AG04449 (cell line): ENCODE measurements around the gene FLT1.

Experiments used
- CTCF ChIA-PET: fragments of 350-600 bp; formaldehyde crosslinking; extraction: SDS; loops from one replicate; lab custom pipeline; 2021; ENCODE audit warnings: antibody characterized with exemption; lab: Yijun Ruan, JAX
- POLR2A ChIA-PET: fragments of 400-600, 350-600 bp; formaldehyde crosslinking; extraction: SDS; loops from one replicate; lab custom pipeline; 2020; ENCODE audit warnings: antibody characterized with exemption, inconsistent platforms; lab: Yijun Ruan, JAX
- DNase-seq: peaks from one replicate; pipeline ENCODE4 v3.0.0-alpha.2; 2010; ENCODE audit warnings: low read depth, low spot score
- H3K4me3 ChIP-seq: 2 replicates; pipeline ENCODE4 v1.5.1; 2011; ENCODE audit warnings: low read depth, mild to moderate bottlenecking, control low read depth, low read length
- TF ChIP-seq, protein P1 (sequence below): IDR thresholded peaks from one replicate; pipeline ENCODE4 v1.5.1; 2011; ENCODE audit warnings: mild to moderate bottlenecking, moderate library complexity, low read length, control low read depth, inconsistent platforms; ENCODE audit not compliant: insufficient read depth; ENCODE audit errors: missing control alignments

FLT1 gene

DNA sequence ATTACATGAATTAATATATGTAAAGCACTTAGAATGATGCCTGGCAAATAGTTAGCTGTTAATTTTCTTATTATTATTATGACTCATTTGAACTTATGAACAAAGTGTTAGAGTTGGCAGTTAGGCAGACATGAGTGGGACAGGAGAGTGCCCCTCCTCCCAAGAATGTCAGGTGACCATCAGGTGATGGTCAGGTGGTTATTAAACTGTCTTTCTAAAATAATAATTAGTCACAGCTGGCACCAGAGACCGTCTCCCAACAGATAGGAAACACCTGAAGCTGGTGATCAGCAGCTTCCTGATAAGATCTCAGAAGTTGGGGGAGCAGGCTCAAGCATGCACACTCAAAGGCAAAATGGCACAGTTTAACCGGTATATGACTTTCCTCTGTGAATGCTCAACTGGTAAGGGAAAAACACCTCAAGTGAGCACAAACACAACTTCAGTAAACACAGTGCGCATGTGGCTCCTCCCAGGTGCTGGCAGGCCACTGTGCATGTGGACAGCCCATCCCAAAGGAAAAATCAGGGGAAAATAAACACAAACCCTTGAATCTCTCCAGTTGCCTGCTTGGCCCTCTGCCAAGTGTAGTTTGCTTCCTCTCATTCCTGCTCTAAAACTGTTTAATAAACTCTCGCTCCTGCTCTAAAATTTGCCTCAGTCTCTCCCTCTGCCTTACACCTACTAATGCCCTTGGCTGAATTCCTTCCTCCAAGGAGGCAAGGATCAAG is 54.0 kb downstream of the FLT1 start:
- CTCF ChIA-PET: interaction anchor here (1.2 kb wide), 1 partner anchor 10 kb away, joined by 4 read pairs; no protein-coding TSS in a partner anchor
- DNase-seq: no peak
- TF ChIP-seq, protein P1, sequence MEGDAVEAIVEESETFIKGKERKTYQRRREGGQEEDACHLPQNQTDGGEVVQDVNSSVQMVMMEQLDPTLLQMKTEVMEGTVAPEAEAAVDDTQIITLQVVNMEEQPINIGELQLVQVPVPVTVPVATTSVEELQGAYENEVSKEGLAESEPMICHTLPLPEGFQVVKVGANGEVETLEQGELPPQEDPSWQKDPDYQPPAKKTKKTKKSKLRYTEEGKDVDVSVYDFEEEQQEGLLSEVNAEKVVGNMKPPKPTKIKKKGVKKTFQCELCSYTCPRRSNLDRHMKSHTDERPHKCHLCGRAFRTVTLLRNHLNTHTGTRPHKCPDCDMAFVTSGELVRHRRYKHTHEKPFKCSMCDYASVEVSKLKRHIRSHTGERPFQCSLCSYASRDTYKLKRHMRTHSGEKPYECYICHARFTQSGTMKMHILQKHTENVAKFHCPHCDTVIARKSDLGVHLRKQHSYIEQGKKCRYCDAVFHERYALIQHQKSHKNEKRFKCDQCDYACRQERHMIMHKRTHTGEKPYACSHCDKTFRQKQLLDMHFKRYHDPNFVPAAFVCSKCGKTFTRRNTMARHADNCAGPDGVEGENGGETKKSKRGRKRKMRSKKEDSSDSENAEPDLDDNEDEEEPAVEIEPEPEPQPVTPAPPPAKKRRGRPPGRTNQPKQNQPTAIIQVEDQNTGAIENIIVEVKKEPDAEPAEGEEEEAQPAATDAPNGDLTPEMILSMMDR: no peak
- POLR2A ChIA-PET: no interaction called here
- no peak overlapping the region for H3K4me3 ChIP-seq

DNA sequence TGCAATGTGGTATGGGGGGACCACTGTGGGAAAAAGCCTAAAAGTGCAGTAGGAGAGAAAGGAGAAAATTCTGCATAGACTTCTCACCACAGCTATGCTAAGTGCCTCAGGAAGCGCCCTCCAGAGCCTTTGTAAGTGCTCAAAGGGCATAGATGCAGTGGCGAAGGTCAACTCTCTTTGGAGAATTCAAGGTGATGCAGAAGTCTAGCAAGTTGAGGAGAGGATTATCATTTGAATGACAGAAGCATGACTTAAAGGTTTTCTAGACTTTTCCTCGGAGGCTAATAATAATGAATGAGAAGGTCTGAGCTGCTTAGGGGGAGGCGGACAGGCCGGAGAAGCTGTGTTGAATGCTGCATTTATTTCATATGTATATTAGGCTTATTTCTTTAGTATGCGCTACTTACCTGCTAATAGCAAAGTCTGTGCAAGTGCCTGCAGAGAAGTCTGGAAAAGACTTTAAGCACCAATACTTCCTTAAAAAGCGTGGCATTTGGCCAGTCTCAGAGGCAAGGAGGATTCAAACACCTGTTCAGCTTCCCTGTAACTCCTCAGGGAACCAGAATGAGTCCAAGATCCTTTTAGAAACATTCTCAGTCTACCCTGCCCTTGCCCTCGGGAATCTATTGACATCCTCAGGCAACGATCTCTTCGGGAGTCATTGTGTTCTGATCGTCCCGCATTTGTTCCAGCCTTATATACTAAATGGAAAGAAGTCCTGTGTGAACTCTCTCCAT is 56.2 kb downstream of the FLT1 start:
- DNase-seq: no peak
- CTCF ChIA-PET: interaction anchor here (1.5 kb wide), 1 partner anchor 11 kb away, joined by 4 read pairs; no protein-coding TSS in a partner anchor
- no peak overlapping the region for H3K4me3 ChIP-seq
- TF ChIP-seq, protein P1: no peak
- POLR2A ChIA-PET: no interaction called here

DNA sequence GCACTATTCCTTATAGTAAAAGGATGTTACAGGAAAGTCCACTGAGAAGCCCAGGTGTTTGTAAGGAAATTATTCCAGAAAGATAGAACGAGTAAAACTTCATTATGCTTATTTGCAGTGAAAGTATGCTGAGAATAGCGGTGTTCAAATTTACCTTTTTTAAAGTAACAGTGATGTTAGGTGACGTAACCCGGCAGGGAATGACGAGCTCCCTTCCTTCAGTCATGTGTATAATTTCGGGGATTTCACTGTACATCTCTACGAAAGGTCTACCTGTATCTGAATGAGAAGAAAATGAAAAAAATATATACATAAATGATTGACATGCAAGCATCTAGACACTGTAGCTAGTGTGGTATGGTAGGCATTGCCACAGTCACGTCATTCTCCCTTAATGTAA is 56.9 kb downstream of the FLT1 start:
- ChIA-PET POLR2A (no interaction called here), CTCF (interaction anchor here (1.5 kb wide), 1 partner anchor 12 kb away, joined by 4 read pairs; no protein-coding TSS in a partner anchor)
- TF ChIP-seq, protein P1: no peak
- H3K4me3 ChIP-seq: no peak overlapping the region
- no peak for DNase-seq

DNA sequence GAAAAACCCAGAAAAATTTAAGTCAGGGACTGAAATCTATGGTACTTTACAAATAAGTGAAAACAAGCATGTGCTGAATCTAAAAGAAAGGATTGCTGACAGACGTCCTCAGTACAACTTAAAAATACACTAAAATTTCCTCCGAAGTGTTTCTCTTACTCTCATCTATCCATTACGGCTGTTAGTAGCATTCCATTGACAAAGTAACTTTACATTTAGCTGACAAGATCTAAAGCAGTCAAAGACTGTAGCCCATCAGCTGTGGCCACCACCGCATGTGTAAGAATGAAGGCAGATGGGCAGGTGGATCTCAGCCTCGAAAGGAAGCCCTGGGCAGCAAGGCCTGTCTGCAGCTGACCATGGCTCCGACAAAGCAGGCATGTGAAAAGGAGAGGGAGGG is 59.0 kb downstream of the FLT1 start:
- TF ChIP-seq, protein P1: no peak
- H3K4me3 ChIP-seq: no peak overlapping the region
- DNase-seq: no peak
- POLR2A ChIA-PET: no interaction called here
- CTCF ChIA-PET: interaction anchor here (1.6 kb wide), 1 partner anchor 112 kb away, joined by 3 read pairs; no protein-coding TSS in a partner anchor

DNA sequence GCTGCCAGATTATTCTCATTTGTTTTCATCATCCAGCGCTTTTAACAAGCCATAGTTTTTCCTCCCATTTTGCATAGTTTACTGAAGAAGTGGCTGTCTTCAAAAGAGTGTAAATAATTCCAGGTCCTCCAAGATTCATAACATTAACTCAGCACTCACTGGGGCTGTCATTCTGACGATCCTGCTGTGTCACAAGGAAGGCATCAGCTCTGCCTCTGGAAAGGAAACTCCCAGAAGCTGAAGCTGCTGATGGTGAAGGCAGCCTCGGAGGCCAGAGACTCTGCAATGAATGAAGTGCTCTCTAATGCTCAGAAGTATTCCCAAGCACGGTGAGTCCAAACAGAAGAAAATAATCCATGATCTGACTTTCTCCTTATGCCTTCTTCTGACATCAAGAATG is 60.0 kb downstream of the FLT1 start:
- CTCF ChIA-PET: interaction anchor here (1.6 kb wide), 1 partner anchor 111 kb away, joined by 3 read pairs; no protein-coding TSS in a partner anchor
- POLR2A ChIA-PET: no interaction called here
- TF ChIP-seq, protein P1: no peak
- H3K4me3 ChIP-seq: no peak overlapping the region
- no peak for DNase-seq
